GM12878 (cell line): Measurements from ENCODE around the gene PIGM.

Experiments
- ATF2 ChIP-seq: IDR thresholded peaks from 2 replicates; pipeline ENCODE4 v1.6.1; 2012; ENCODE audit warnings: low read length, inconsistent platforms
- HDAC2 ChIP-seq: fragments of 200-600 bp; sonication (generic); IDR thresholded peaks from 2 replicates; pipeline ENCODE4 v1.6.1; 2017
- NKRF ChIP-seq: fragments of 450-650 bp; conservative IDR thresholded peaks from 2 replicates; pipeline ENCODE4 v1.6.1; 2017; ENCODE audit warnings: mild to moderate bottlenecking, moderate library complexity

GRCh38 chr1:160024195-160024905 lies 7.4 kb downstream of the PIGM start:
- TF ChIP-seq NKRF (no peak), HDAC2 (no peak), ATF2 (no peak)
